Tibial artery (tissue), 4 donors: ENCODE measurements around the gene SORCS2.

Experiments used
- DNase-seq, 2 donors: peaks; one replicate each; pipeline ENCODE4 v3.0.0-alpha.2; 2019
- H3K27ac ChIP-seq, 2 donors: fragments of 200-600 bp; sonication (generic) in 1 of 2; 1 replicate in 1 of 2; 2 replicates in 1 of 2; pipeline ENCODE4 v1.5.1; 2018 to 2019; ENCODE audit warnings: mild to moderate bottlenecking in 1 of 2
- H3K27me3 ChIP-seq, 2 donors: fragments of 200-600 bp; sonication (generic) in 1 of 2; one replicate each; pipeline versions ENCODE4 v1.5.1 to v1.6.0; 2016 to 2019
- H3K36me3 ChIP-seq, 3 donors: fragments of 200-600 bp; sonication (generic) in 2 of 3; one replicate each; pipeline ENCODE4 v1.5.1; 2016 to 2019; ENCODE audit warnings: mild to moderate bottlenecking in 2 of 3
- H3K4me1 ChIP-seq, 4 donors: fragments of 200-600 bp; sonication (generic) in 2 of 4; 1 replicate in 3 of 4; 2 replicates in 1 of 4; pipeline ENCODE4 v1.5.1; 2016 to 2019
- H3K4me3 ChIP-seq, 2 donors: fragments of 200-600 bp; sonication (generic) in 1 of 2; 1 replicate in 1 of 2; 2 replicates in 1 of 2; pipeline ENCODE4 v1.5.1; 2018 to 2019; ENCODE audit warnings: mild to moderate bottlenecking in 2 of 2
- H3K9me3 ChIP-seq, 3 donors: fragments of 200-600 bp; sonication (generic) in 1 of 3; one replicate each; pipeline ENCODE4 v1.5.1; 2016 to 2019
- CTCF ChIP-seq, 2 experiments: fragments of 200-600 bp in 1 of 2; fragments of 450-650 bp in 1 of 2; IDR thresholded peaks; one replicate each; pipeline ENCODE4 v1.5.1; 2017 to 2019; ENCODE audit warnings: antibody characterized with exemption in 2 of 2, mild to moderate bottlenecking in 1 of 2, moderate library complexity in 1 of 2
- intact Hi-C: fragments of 100-400 bp; cut with DNase I; formaldehyde crosslinking; loops from one replicate; pipeline ENCODE4 v1.15.0; 2023; ENCODE audit warnings: low total_unique reads

Gene SORCS2

GRCh38 chr4:7552466-7552865 is 360.1 kb downstream of the SORCS2 start:
- Histone ChIP-seq H3K27ac (no peak overlapping the region), H3K9me3 (peaks cover 0 to 25% (median 24%) of the 10 kb centered on the region in 3 donors), H3K27me3 (peaks cover 0 to 7% of the 10 kb centered on the region in 2 donors), H3K4me3 (no peak overlapping the region), H3K36me3 (no peaks in the 10 kb centered on the region), H3K4me1 (no peaks in the 10 kb centered on the region)
- no peak for TF ChIP-seq CTCF (IDR thresholded peaks at IDR 0.05)
- DNase-seq = no peak
- intact Hi-C loops = no loop called here

GRCh38 chr4:7553280-7553679 is 360.9 kb downstream of the SORCS2 start:
- Histone ChIP-seq H3K27ac (no peak overlapping the region), H3K4me3 (no peak overlapping the region), H3K27me3 (peaks cover 0 to 7% of the 10 kb centered on the region in 2 donors), H3K9me3 (peaks cover 0 to 25% (median 24%) of the 10 kb centered on the region in 3 donors), H3K36me3 (no peaks in the 10 kb centered on the region), H3K4me1 (no peaks in the 10 kb centered on the region)
- TF ChIP-seq CTCF (IDR thresholded peaks at IDR 0.05) = no peak
- no peak for DNase-seq
- intact Hi-C loops = no loop called here

- peaks cover 0 to 25% (median 24%) of the 10 kb centered on the region in 3 donors for H3K9me3 ChIP-seq
- TF ChIP-seq CTCF (IDR thresholded peaks at IDR 0.05) = no peak
- no peak for DNase-seq
- H3K36me3 ChIP-seq = no peaks in the 10 kb centered on the region
- no peak overlapping the region for H3K27ac ChIP-seq
- H3K4me1 ChIP-seq = no peaks in the 10 kb centered on the region
- no peak overlapping the region for H3K4me3 ChIP-seq
- peaks cover 0 to 3% of the 10 kb centered on the region in 2 donors for H3K27me3 ChIP-seq
- intact Hi-C loops = no loop called here
These were observed 362.6 kb downstream of the SORCS2 start for GRCh38 chr4:7554905-7555304.

- H3K4me1 ChIP-seq = no peaks in the 10 kb centered on the region
- peaks cover 0 to 25% (median 24%) of the 10 kb centered on the region in 3 donors for H3K9me3 ChIP-seq
- intact Hi-C loops = no loop called here
- no peak overlapping the region for H3K27ac ChIP-seq
- no peak for TF ChIP-seq CTCF (IDR thresholded peaks at IDR 0.05)
- H3K36me3 ChIP-seq = no peaks in the 10 kb centered on the region
- H3K4me3 ChIP-seq = no peak overlapping the region
- H3K27me3 ChIP-seq = peaks cover 0 to 3% of the 10 kb centered on the region in 2 donors
- DNase-seq = no peak
These were observed 364.2 kb downstream of the SORCS2 start for GRCh38 chr4:7556558-7556957.

GRCh38 chr4:7557456-7557855 is 365.1 kb downstream of the SORCS2 start:
- Histone ChIP-seq H3K9me3 (peaks cover 0 to 19% (median 17%) of the 10 kb centered on the region in 3 donors), H3K27me3 (peaks cover 0 to 3% of the 10 kb centered on the region in 2 donors), H3K27ac (no peak overlapping the region), H3K4me3 (no peak overlapping the region), H3K4me1 (no peaks in the 10 kb centered on the region), H3K36me3 (no peaks in the 10 kb centered on the region)
- no peak for TF ChIP-seq CTCF (IDR thresholded peaks at IDR 0.05)
- intact Hi-C loops = no loop called here
- DNase-seq = no peak

GRCh38 chr4:7558436-7558835 is 366.1 kb downstream of the SORCS2 start:
- Histone ChIP-seq H3K4me3 (no peak overlapping the region), H3K9me3 (peaks cover 0 to 9% (median 7%) of the 10 kb centered on the region in 3 donors), H3K36me3 (no peaks in the 10 kb centered on the region), H3K27me3 (peaks cover 0 to 3% of the 10 kb centered on the region in 2 donors), H3K27ac (no peak overlapping the region), H3K4me1 (no peaks in the 10 kb centered on the region)
- no peak for DNase-seq
- TF ChIP-seq CTCF (IDR thresholded peaks at IDR 0.05) = no peak
- intact Hi-C loops = no loop called here
